OCI-LY3 (cell line): ENCODE results near the gene CIT.

ENCODE experiments used
- CTCF ChIP-seq: fragments of 200-600, 300-600 bp; sonication (generic); IDR thresholded peaks from 2 replicates; pipeline ENCODE4 v1.5.1; 2014; ENCODE audit warnings: antibody characterized with exemption, low read length, low read depth
- EZH2phosphoT487 ChIP-seq: fragments of 200-600 bp; shearing (Covaris generic); IDR thresholded peaks from 2 replicates; pipeline ENCODE4 v1.6.1; 2018; ENCODE audit warnings: antibody characterized with exemption, mixed run types, low read depth

GRCh38 chr12:119902084-119902509 lies 25.0 kb upstream of the CIT start:
- TF ChIP-seq CTCF, result peak; percentile 84
- no peak for TF ChIP-seq EZH2phosphoT487
